CD4-positive, alpha-beta memory T cell (primary cell): ENCODE measurements around the gene DIP2B. TPM values are rescaled to one million over a fixed set of nuclear protein-coding genes. Genes with fewer than 3 reads are reported as not detected.

Experiments
- CTCF ChIA-PET: fragments of 350-600 bp; sonication (Branson Sonifier 250); formaldehyde crosslinking; loops from one replicate; lab custom pipeline; 2021; ENCODE audit warnings: inconsistent platforms; ENCODE audit not compliant: partially characterized antibody; lab: Charles Lee
- POLR2A ChIA-PET: fragments of 350-600 bp; sonication (Branson Sonifier 250); formaldehyde crosslinking; loops from one replicate; lab custom pipeline; 2021; ENCODE audit not compliant: partially characterized antibody; lab: Charles Lee
- DNase-seq, 5 donors: peaks; one replicate each; pipeline versions ENCODE4 v3.0.0 to v3.0.0-alpha.2; 2020 to 2022; ENCODE audit warnings: mixed read lengths in 1 of 5
- H3K27ac ChIP-seq: one replicate; pipeline ENCODE4 v1.7.0; 2013; ENCODE audit warnings: low read depth, low read length
- H3K27me3 ChIP-seq: 2 replicates; pipeline ENCODE4 v1.7.0; 2013; ENCODE audit warnings: mild to moderate bottlenecking, low read length, moderate library complexity; ENCODE audit not compliant: insufficient read depth
- H3K36me3 ChIP-seq: 2 replicates; pipeline ENCODE4 v1.7.0; 2013; ENCODE audit warnings: mild to moderate bottlenecking, low read length, moderate library complexity; ENCODE audit not compliant: insufficient read depth
- H3K4me1 ChIP-seq: 2 replicates; pipeline ENCODE4 v1.7.0; 2013; ENCODE audit warnings: mild to moderate bottlenecking, low read length, moderate library complexity; ENCODE audit not compliant: insufficient read depth
- H3K4me3 ChIP-seq, 2 donors: one replicate each; pipeline ENCODE4 v1.7.0; 2013; ENCODE audit warnings: low read length in 2 of 2, mild to moderate bottlenecking in 1 of 2
- H3K9me3 ChIP-seq, 2 donors: one replicate each; pipeline ENCODE4 v1.7.0; 2013; ENCODE audit warnings: low read length in 2 of 2, control low read depth in 1 of 2; ENCODE audit not compliant: control insufficient read depth in 1 of 2
- H3K27ac Mint-ChIP-seq, 7 donors: one replicate each; pipeline ENCODE4 v1.8.0; 2020 to 2021; ENCODE audit warnings: mixed read lengths in 7 of 7, mild to moderate bottlenecking in 6 of 7, inconsistent platforms in 3 of 7, moderate library complexity in 3 of 7
- H3K27me3 Mint-ChIP-seq, 2 donors: one replicate each; pipeline ENCODE4 v1.8.0; 2020 to 2021; ENCODE audit warnings: mixed read lengths in 2 of 2
- H3K36me3 Mint-ChIP-seq, 2 donors: one replicate each; pipeline ENCODE4 v1.8.0; 2020 to 2021; ENCODE audit warnings: mixed read lengths in 2 of 2, inconsistent platforms in 1 of 2, mild to moderate bottlenecking in 1 of 2
- H3K4me1 Mint-ChIP-seq, 4 donors: one replicate each; pipeline ENCODE4 v1.8.0; 2020 to 2021; ENCODE audit warnings: mixed read lengths in 4 of 4, mild to moderate bottlenecking in 1 of 4
- H3K4me3 Mint-ChIP-seq, 8 donors: one replicate each; pipeline ENCODE4 v1.8.0; 2020 to 2021; ENCODE audit warnings: mixed read lengths in 8 of 8, mild to moderate bottlenecking in 7 of 8, moderate library complexity in 6 of 8, inconsistent platforms in 3 of 8
- H3K9me3 Mint-ChIP-seq, 8 donors: one replicate each; pipeline ENCODE4 v1.8.0; 2020 to 2021; ENCODE audit warnings: mixed read lengths in 8 of 8, mild to moderate bottlenecking in 5 of 8, inconsistent platforms in 3 of 8, moderate library complexity in 1 of 8
- intact Hi-C: fragments of 100-400 bp; cut with micrococcal nuclease; formaldehyde crosslinking; loops from one replicate; pipeline ENCODE4 v1.15.1; 2023
- polyA plus RNA-seq, 2 donors: library from polyadenylated mRNA; unstranded; fragments of 300-500 nt; fragmentation: Illumina TruSeq; gene quantifications; one replicate each; pipeline ENCODE4 v1.2.3, GENCODE V29; 2021
- total RNA-seq, 2 experiments: library from RNA; stranded (reverse); gene quantifications; one replicate each; pipeline ENCODE4 v1.2.3, GENCODE V29; 2021

DIP2B gene
- total and polyA plus RNA-seq, 4 experiments from 2014 or later: 3.8 to 29.1 (median 20.0) TPM

DNA sequence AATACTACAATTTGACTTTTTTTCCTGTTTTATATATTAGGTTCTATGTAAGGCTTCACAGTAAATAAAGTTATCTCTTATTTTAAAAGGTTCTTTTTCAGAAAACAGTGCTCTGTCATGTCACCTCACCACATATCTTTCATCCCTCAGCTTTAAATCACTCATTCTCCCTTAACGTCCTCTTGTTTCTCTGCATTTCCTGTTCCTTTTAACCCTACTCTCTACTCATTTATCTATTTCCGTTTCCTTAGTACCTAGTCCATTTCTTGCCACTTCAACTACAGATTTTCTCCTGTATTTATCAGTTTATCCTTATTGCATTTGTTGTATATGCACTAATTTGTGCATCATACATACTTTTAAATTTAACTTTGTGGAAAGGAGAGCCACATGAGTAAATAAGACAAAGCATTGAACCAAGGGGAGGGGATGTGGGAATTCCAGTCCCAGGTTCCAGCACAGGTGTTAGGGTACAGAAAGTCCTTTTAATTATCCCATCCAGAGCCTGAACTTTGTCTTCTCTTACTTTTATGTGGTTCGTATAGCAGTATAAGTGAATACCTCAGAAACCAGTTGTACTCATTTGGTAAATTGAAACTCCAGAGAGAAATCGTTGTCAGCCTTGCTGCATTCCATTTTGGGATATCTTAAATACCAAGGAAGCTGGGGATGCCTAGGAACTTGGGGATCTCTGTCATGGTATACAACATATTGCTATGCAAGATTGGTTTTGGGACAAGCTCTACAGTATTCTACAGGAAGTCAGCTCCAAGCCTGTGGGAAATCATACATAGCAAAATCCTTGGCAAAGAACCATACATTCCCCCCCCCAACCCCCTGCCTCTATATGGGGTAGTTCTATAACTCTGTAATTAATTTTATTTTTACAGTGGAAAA, 120.5 kb downstream of the DIP2B start:
- ChIA-PET CTCF (interaction anchor here (1.4 kb wide), 1 partner anchor 121 kb away, joined by 10 read pairs; the partner anchor contains the start of gene DIP2B), POLR2A (interaction anchor here (1.0 to 1.3 kb wide), 3 partner anchors 16 to 121 kb away, joined by 3 to 6 read pairs (median 4); partner anchors contain the start of gene DIP2B)
- no peaks in the 10 kb centered on the region for H3K27me3 Mint-ChIP-seq
- Histone ChIP-seq H3K36me3 (peaks cover 5% of the 10 kb centered on the region), H3K9me3 (no peaks in the 10 kb centered on the region), H3K4me3 (no peak overlapping the region), H3K4me1 (peaks cover 40% of the 10 kb centered on the region), H3K27ac (no peak overlapping the region), H3K27me3 (no peaks in the 10 kb centered on the region)
- H3K4me3 Mint-ChIP-seq: peak overlapping the region in 7 of 8 donors; percentile 0 to 70 (median 48)
- H3K27ac Mint-ChIP-seq: peak overlapping the region in 6 of 7 donors; percentile 4 to 66 (median 44)
- DNase-seq: peak in 1 of 5 donors; percentile 20
- intact Hi-C loops: no loop called here
- peaks cover 19 to 25% of the 10 kb centered on the region in 2 donors for H3K36me3 Mint-ChIP-seq
- H3K9me3 Mint-ChIP-seq: peaks cover 0 to 2% (median 0%) of the 10 kb centered on the region in 8 donors
- H3K4me1 Mint-ChIP-seq: peaks cover 35 to 57% (median 43%) of the 10 kb centered on the region in 4 donors

DNA sequence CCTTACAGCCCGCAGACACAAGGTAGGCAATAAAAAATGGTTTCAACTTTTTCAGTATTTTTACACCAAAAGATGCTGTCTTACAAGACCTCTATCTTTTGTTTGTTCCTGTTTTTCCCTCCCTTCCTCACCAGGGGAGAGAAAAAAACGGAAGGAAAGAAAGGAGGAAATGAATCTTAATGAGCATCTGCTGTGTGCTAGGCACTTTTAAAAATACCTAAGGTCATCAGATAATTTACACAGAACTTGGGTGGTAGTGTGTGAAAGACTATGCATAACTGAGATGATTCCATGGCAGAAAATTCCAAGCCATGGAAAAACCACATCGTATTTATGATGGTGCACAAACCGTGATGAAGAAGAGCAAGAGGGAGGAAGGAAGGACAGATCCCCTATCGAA, 121.2 kb downstream of the DIP2B start:
- Mint-ChIP-seq H3K4me3 (no peak overlapping the region), H3K27ac (peak overlapping the region in 1 of 7 donors; percentile 23), H3K36me3 (peaks cover 22 to 31% of the 10 kb centered on the region in 2 donors), H3K27me3 (no peaks in the 10 kb centered on the region), H3K9me3 (peaks cover 0 to 2% (median 0%) of the 10 kb centered on the region in 8 donors), H3K4me1 (peaks cover 30 to 49% (median 35%) of the 10 kb centered on the region in 4 donors)
- H3K36me3 ChIP-seq: peaks cover 5% of the 10 kb centered on the region
- H3K4me1 ChIP-seq: peaks cover 34% of the 10 kb centered on the region
- intact Hi-C loops: no loop called here
- CTCF ChIA-PET: no interaction called here
- no peak overlapping the region for H3K4me3 ChIP-seq
- no peak for DNase-seq
- H3K9me3 ChIP-seq: no peaks in the 10 kb centered on the region
- H3K27me3 ChIP-seq: no peaks in the 10 kb centered on the region
- H3K27ac ChIP-seq: no peak overlapping the region
- POLR2A ChIA-PET: interaction anchor here (1.0 kb wide), 1 partner anchor 121 kb away, joined by 6 read pairs; the partner anchor contains the start of gene DIP2B

DNA sequence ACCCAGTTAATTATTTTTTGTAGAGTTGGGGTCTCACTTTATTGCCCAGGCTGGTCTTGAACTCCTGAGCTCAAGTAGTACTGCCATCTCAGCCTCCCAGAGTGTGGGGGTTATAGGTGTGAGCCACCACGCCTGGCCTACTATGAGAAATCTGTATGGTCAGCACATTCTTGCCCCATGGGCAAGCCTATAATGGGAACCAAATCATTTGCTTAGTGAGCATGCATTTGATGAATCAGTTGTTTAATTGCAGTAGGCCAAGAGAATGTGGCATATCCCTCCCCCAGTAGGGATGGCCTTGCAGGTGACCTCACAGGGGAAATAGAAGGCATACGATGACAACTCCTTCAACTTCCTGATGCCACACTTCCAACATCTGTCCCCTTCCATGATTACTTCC, 122.7 kb downstream of the DIP2B start:
- Mint-ChIP-seq H3K4me3 (peak overlapping the region in 1 of 8 donors; percentile 61), H3K27me3 (no peaks in the 10 kb centered on the region), H3K36me3 (peaks cover 23 to 34% of the 10 kb centered on the region in 2 donors), H3K27ac (peak overlapping the region in 3 of 7 donors; percentile 48 to 70 (median 65)), H3K4me1 (peaks cover 20 to 38% (median 25%) of the 10 kb centered on the region in 4 donors), H3K9me3 (peaks cover 0 to 2% (median 0%) of the 10 kb centered on the region in 8 donors)
- DNase-seq: no peak
- intact Hi-C loops: no loop called here
- CTCF ChIA-PET: no interaction called here
- Histone ChIP-seq H3K4me3 (no peak overlapping the region), H3K27ac (no peak overlapping the region), H3K27me3 (no peaks in the 10 kb centered on the region), H3K4me1 (peaks cover 23% of the 10 kb centered on the region), H3K36me3 (peaks cover 5% of the 10 kb centered on the region), H3K9me3 (no peaks in the 10 kb centered on the region)
- POLR2A ChIA-PET: interaction anchor here (0.9 kb wide), 1 partner anchor 122 kb away, joined by 4 read pairs; no protein-coding TSS in a partner anchor

DNA sequence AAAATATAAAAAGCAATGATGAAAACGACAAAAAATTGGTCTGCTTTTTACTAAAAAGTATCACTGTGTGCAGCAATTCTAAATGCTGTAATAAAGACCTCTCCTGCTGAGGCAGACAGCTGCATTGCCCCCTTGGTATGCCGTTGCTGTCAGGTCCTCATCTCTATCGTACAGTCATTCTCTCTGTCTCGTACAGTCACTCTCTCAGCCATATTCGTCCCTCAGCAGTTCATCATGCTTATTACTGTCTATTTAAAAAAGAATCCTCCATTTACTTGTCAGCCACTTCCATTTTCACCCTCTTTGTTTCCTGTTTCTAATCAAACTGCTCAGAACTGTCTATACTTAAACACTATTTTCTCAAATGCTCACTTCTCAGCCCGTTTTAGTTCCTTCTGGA, 123.6 kb downstream of the DIP2B start:
- Histone ChIP-seq H3K9me3 (no peaks in the 10 kb centered on the region), H3K4me3 (no peak overlapping the region), H3K27me3 (no peaks in the 10 kb centered on the region), H3K27ac (no peak overlapping the region), H3K4me1 (peaks cover 23% of the 10 kb centered on the region), H3K36me3 (peaks cover 5% of the 10 kb centered on the region)
- Mint-ChIP-seq H3K36me3 (peaks cover 28 to 34% of the 10 kb centered on the region in 2 donors), H3K4me3 (no peak overlapping the region), H3K9me3 (peaks cover 0 to 2% (median 0%) of the 10 kb centered on the region in 8 donors), H3K27ac (peak overlapping the region in 2 of 7 donors; percentile 14 to 70), H3K4me1 (peaks cover 19 to 37% (median 23%) of the 10 kb centered on the region in 4 donors), H3K27me3 (no peaks in the 10 kb centered on the region)
- no peak for DNase-seq
- POLR2A ChIA-PET: no interaction called here
- CTCF ChIA-PET: interaction anchor here (2.1 kb wide), 1 partner anchor 124 kb away, joined by 6 read pairs; the partner anchor contains the start of gene DIP2B
- intact Hi-C loops: no loop called here

DNA sequence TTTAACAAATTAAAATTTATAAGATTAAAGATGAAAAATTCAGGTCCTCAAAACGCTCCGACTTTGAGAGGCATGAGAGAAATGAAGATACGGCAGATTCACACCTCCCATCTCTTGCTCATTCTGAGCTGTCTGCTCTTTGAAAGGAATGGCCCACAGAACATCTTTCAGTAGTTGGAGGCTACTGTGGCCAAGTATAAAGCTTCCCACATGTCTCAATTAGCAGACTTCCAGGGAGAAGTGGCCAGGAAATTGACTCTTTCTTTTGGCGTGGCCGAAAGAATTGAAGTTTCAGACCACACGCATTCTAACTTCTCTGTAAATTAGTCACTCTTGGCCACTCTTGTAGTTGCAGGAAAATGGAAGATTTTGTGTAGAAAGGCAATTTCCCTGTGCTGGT, 129.2 kb downstream of the DIP2B start:
- no peak overlapping the region for H3K4me3 ChIP-seq
- intact Hi-C loops: loop anchor here (10.0 kb wide), 1 partner anchor 49 kb away; no protein-coding TSS in a partner anchor
- peaks cover 16 to 18% of the 10 kb centered on the region in 2 donors for H3K36me3 Mint-ChIP-seq
- no peak overlapping the region for H3K4me3 Mint-ChIP-seq
- peaks cover 8% of the 10 kb centered on the region for H3K4me1 ChIP-seq
- H3K36me3 ChIP-seq: no peaks in the 10 kb centered on the region
- no peaks in the 10 kb centered on the region for H3K27me3 Mint-ChIP-seq
- H3K9me3 ChIP-seq: no peaks in the 10 kb centered on the region
- CTCF ChIA-PET: interaction anchor here (0.5 to 2.0 kb wide), 4 partner anchors 36 to 255 kb away, joined by 3 to 6 read pairs (median 4); partner anchors contain the start of gene DIP2B
- peaks cover 0 to 2% (median 0%) of the 10 kb centered on the region in 8 donors for H3K9me3 Mint-ChIP-seq
- DNase-seq: no peak
- H3K27ac ChIP-seq: no peak overlapping the region
- no peak overlapping the region for H3K27ac Mint-ChIP-seq
- H3K27me3 ChIP-seq: no peaks in the 10 kb centered on the region
- POLR2A ChIA-PET: interaction anchor here (0.9 kb wide), 1 partner anchor 129 kb away, joined by 3 read pairs; the partner anchor contains the start of gene DIP2B
- H3K4me1 Mint-ChIP-seq: peaks cover 15 to 18% (median 17%) of the 10 kb centered on the region in 4 donors

DNA sequence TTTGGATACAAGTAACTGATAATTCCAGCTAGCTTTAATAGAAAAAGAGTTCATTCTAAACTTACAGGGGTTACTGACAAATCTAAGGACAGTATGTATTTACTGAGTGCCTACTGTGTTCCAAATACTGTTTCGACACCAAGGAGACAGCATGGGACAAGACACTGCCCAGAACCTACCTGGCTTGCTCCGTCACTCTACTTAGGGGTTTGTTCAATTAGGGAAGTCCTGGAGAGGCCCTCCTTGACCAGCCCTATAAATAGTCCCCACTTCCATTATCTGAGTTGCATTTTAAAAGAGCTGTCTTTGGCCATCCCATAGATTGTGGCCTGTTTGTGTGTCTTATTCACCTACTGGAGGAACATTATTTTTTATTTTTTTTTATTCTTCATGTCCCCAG, 129.6 kb downstream of the DIP2B start:
- Mint-ChIP-seq H3K4me3 (no peak overlapping the region), H3K36me3 (peaks cover 12 to 14% of the 10 kb centered on the region in 2 donors), H3K27ac (peak overlapping the region in 3 of 7 donors; percentile 12 to 64 (median 51)), H3K9me3 (peaks cover 0 to 2% (median 0%) of the 10 kb centered on the region in 8 donors), H3K4me1 (peaks cover 15 to 18% (median 17%) of the 10 kb centered on the region in 4 donors), H3K27me3 (no peaks in the 10 kb centered on the region)
- H3K27ac ChIP-seq: no peak overlapping the region
- H3K27me3 ChIP-seq: no peaks in the 10 kb centered on the region
- peaks cover 8% of the 10 kb centered on the region for H3K4me1 ChIP-seq
- POLR2A ChIA-PET: interaction anchor here (0.9 to 1.4 kb wide), 2 partner anchors 129 to 130 kb away, joined by 3 read pairs; partner anchors contain the start of gene DIP2B
- no peak overlapping the region for H3K4me3 ChIP-seq
- no peaks in the 10 kb centered on the region for H3K9me3 ChIP-seq
- H3K36me3 ChIP-seq: no peaks in the 10 kb centered on the region
- intact Hi-C loops: loop anchor here (10.0 kb wide), 1 partner anchor 50 kb away; no protein-coding TSS in a partner anchor
- no peak for DNase-seq
- CTCF ChIA-PET: interaction anchor here (0.5 to 2.0 kb wide), 4 partner anchors 37 to 255 kb away, joined by 3 to 6 read pairs (median 4); partner anchors contain the start of gene DIP2B
